HepG2 (cell line): Measurements from ENCODE around the gene PCNT. TPM values are rescaled to one million over a fixed set of nuclear protein-coding genes. Genes with fewer than 3 reads are reported as not detected.

Experiments
- ATAC-seq: fragments of 200-7000 bp; cut with Tn5 transposase; 3 replicates; pipeline ENCODE4 v1.9.1; 2020; ENCODE audit warnings: mild to moderate bottlenecking, moderate library complexity
- BruUV-seq: library from RNA; stranded (reverse); fragments of 400-500 nt; replicated peaks from 2 replicates; lab custom pipeline; 2021; lab: Mats Ljungman, UMichigan
- CTCF ChIA-PET: fragments of 300-600 bp; formaldehyde crosslinking; extraction: SDS; loops from one replicate; lab custom pipeline; 2021; ENCODE audit warnings: low total read pairs, inconsistent platforms, low intra/inter-chr PET ratio; lab: Yijun Ruan, JAX
- POLR2A ChIA-PET: fragments of 350-600 bp; sonication (Branson Sonifier 250); formaldehyde crosslinking; loops from one replicate; lab custom pipeline; 2020; ENCODE audit warnings: antibody characterized with exemption, inconsistent platforms; lab: Yijun Ruan, JAX
- DNase-seq: peaks from one replicate; pipeline ENCODE4 v3.0.0-alpha.2; 2015; ENCODE audit warnings: low spot score
- FAIRE-seq: peaks from 3 replicates; lab custom pipeline; 2011; peaks lifted over from hg19 to GRCh38; lab: Jason Lieb, UNC
- H2AFZ ChIP-seq: one replicate; pipeline ENCODE4 v1.6.1; 2011; ENCODE audit warnings: low read length, inconsistent platforms
- H3K27ac ChIP-seq: fragments of 300-600 bp; 3 replicates; pipeline ENCODE4 v1.8.0; 2011; ENCODE audit warnings: mixed run types, mild to moderate bottlenecking, mixed read lengths, low read length, inconsistent platforms; ENCODE audit not compliant: insufficient read depth; ENCODE audit errors: extremely low read length
- H3K27me3 ChIP-seq, 2 experiments: fragments of 200-600 bp in 1 of 2; 2 replicates in 1 of 2; 3 replicates in 1 of 2; pipeline versions ENCODE4 v1.6.0 to v1.8.0; 2011; ENCODE audit warnings: low read length in 2 of 2, mild to moderate bottlenecking in 2 of 2, moderate library complexity in 2 of 2, inconsistent platforms in 1 of 2; ENCODE audit not compliant: insufficient read depth in 2 of 2, control insufficient read depth in 1 of 2
- H3K36me3 ChIP-seq, 2 experiments: fragments of 200-600 bp in 1 of 2; replicated peaks in 1 of 2; 2 replicates in 1 of 2; 3 replicates in 1 of 2; pipeline versions ENCODE4 v1.5.1 to v1.8.0; 2011; ENCODE audit warnings: low read length in 2 of 2, inconsistent platforms in 1 of 2; ENCODE audit not compliant: insufficient read depth in 2 of 2, control insufficient read depth in 1 of 2
- H3K4me1 ChIP-seq: 2 replicates; pipeline ENCODE4 v1.5.1; 2012; ENCODE audit warnings: low read length, inconsistent platforms; ENCODE audit not compliant: insufficient read depth
- H3K4me2 ChIP-seq: 2 replicates; pipeline ENCODE4 v1.6.0; 2011; ENCODE audit warnings: low read depth, low read length, inconsistent platforms
- H3K4me3 ChIP-seq, 3 experiments: fragments of 200-600 bp in 1 of 3; sonication (generic), shearing (Covaris generic) in 1 of 3; replicated peaks in 1 of 3; 2 replicates each; pipeline ENCODE4 v1.5.1; 2011 to 2016; ENCODE audit warnings: low read length in 3 of 3, inconsistent platforms in 2 of 3, low read depth in 2 of 3, mild to moderate bottlenecking in 2 of 3, control low read depth in 1 of 3, mixed read lengths in 1 of 3; ENCODE audit not compliant: insufficient read depth in 1 of 3
- H3K79me2 ChIP-seq: one replicate; pipeline ENCODE4 v1.6.1; 2011; ENCODE audit warnings: low read length, inconsistent platforms; ENCODE audit not compliant: insufficient read depth
- H3K9ac ChIP-seq: 2 replicates; pipeline ENCODE4 v1.6.0; 2011; ENCODE audit warnings: mild to moderate bottlenecking, low read depth, low read length, inconsistent platforms; ENCODE audit not compliant: insufficient read depth
- H3K9me3 ChIP-seq: 2 replicates; pipeline ENCODE4 v1.5.1; 2012; ENCODE audit warnings: mild to moderate bottlenecking, low read length
- H4K20me1 ChIP-seq: 2 replicates; pipeline ENCODE4 v1.6.0; 2011; ENCODE audit warnings: inconsistent platforms, mild to moderate bottlenecking, low read length, moderate library complexity; ENCODE audit not compliant: insufficient read depth
- CBX1 ChIP-seq: IDR thresholded peaks from one replicate; pipeline ENCODE4 v1.6.1; 2016; ENCODE audit warnings: antibody characterized with exemption, low read depth
- MED13 ChIP-seq: sonication (generic); formaldehyde crosslinking; IDR thresholded peaks from 2 replicates; pipeline ENCODE4 v1.5.0; 2020; ENCODE audit warnings: missing genetic modification reagents
- RBM39 ChIP-seq: fragments of 200-400 bp; formaldehyde crosslinking; IDR thresholded peaks from one replicate; pipeline ENCODE4 v1.6.1; 2018; ENCODE audit warnings: antibody characterized with exemption, mild to moderate bottlenecking, low read depth, low read length; ENCODE audit not compliant: poor library complexity, severe bottlenecking
- SAP130 ChIP-seq: IDR thresholded peaks from 2 replicates; pipeline ENCODE4 v1.6.1; 2016; ENCODE audit warnings: low read depth
- ZBTB25 ChIP-seq: IDR thresholded peaks from 2 replicates; pipeline ENCODE4 v1.6.1; 2018; ENCODE audit warnings: missing genetic modification reagents
- ZC3H13 ChIP-seq: sonication (generic); formaldehyde crosslinking; IDR thresholded peaks from 2 replicates; pipeline ENCODE4 v1.8.1; 2023; ENCODE audit warnings: mild to moderate bottlenecking, missing genetic modification reagents, moderate library complexity
- ZNF570 ChIP-seq: sonication (generic); formaldehyde crosslinking; IDR thresholded peaks from 2 replicates; pipeline ENCODE4 v1.4.0; 2020; ENCODE audit warnings: mild to moderate bottlenecking, missing genetic modification reagents, borderline replicate concordance
- ZNF75D ChIP-seq: sonication (generic); formaldehyde crosslinking; IDR thresholded peaks from 2 replicates; pipeline ENCODE4 v1.8.1; 2023; ENCODE audit warnings: missing genetic modification reagents, mild to moderate bottlenecking, borderline replicate concordance
- WGBS: methylation state at CpG from one replicate; pipeline ENCODE4 v1.1.6; 2017; ENCODE audit warnings: low lambda C conversion rate; 5-methylcytosine and 5-hydroxymethylcytosine counted together
- in situ Hi-C: cut with HindIII; loops from 2 replicates; pipeline ENCODE4 v1.10.0; 2017; ENCODE audit warnings: low pct_unique_long_range_greater_than_20kb; ENCODE audit not compliant: extremely low pct_ligation_motif_present
- intact Hi-C: fragments of 100-400 bp; cut with micrococcal nuclease; formaldehyde crosslinking; loops from one replicate; pipeline ENCODE4 v1.10.0; 2022; ENCODE audit not compliant: unreplicated experiment
- polyA plus RNA-seq, 8 experiments: library from polyadenylated mRNA; depleted of rRNA in 3 of 8; stranded (reverse) in 7 of 8; unstranded in 1 of 8; fragments of >200 nt; fragmentation: Illumina TruSeq in 4 of 8; extraction: Trizol in 4 of 8; gene quantifications; 2 replicates each; pipeline versions ENCODE4 v1.2.1 to v1.2.3, GENCODE V29; 2011 to 2016; ENCODE audit warnings: low read depth in 4 of 8, missing spikeins in 1 of 8, mixed read lengths in 1 of 8; ENCODE audit not compliant: insufficient read depth in 1 of 8
- total RNA-seq, 5 experiments: library from RNA; depleted of rRNA; stranded (reverse); fragments of >200 nt; fragmentation: Illumina TruSeq; extraction: Trizol; gene quantifications; 2 replicates each; pipeline ENCODE4 v1.2.3, GENCODE V29; 2016; ENCODE audit warnings: low read depth in 1 of 5
- TF ChIP-seq, protein P1 (sequence below): fragments of 450-650 bp; IDR thresholded peaks from 2 replicates; pipeline ENCODE4 v1.6.1; 2016

PCNT gene
- total and polyA plus RNA-seq, 2 of the 13 experiments (the other 11 are each of a cell fraction or from before 2014, with no cell fraction given) = 5.6 to 12.4 TPM

GRCh38 chr21:46356005-46356338, 32.0 kb downstream of the PCNT start:
- WGBS = 98% methylated on average over 8 of the region's 13 CpGs
- FAIRE-seq = no peak
- BruUV-seq = no TSS peak

DNA sequence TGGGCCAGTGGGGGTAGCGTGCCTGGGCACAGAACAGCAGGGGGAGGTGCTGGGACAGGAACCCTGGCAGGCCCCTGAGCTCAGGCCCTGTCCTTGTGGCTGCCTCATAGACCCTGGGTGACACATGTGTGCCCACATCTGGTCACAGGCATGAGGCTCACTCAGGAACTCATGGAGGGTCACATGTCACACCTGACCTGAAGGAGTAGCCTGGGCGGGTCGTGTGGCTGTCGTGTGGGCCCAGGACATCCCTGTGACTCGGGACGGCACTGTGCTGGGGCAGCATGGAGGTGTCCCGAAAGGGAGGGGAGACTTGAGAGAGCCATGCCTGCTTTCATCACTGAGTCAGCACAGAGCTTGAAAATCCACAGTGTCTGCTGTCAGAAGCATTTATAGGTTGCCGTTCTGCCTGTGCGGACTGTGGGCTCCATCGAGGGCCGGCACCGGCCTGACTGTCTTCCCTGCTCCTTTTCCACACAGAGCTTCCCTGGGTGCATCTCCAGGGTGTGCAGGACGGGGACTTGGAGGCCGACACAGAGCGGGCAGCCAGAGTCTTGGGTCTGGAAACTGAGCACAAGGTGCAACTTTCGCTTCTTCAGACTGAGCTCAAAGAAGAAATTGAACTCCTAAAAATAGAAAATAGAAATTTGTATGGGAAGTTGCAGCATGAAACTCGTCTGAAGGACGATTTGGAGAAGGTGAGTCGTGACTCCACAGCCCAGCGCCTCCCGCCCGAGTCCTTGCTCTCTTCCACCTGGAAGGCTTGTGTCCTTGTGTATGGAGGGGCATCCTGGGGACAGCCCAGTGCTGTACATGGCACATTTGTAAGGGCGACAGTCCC, 32.8 kb downstream of the PCNT start:
- Histone ChIP-seq H3K27ac (no peak overlapping the region), H3K4me2 (no peak overlapping the region), H3K4me1 (no peaks in the 10 kb centered on the region), H3K4me3 (no peak overlapping the region), H3K9me3 (no peaks in the 10 kb centered on the region), H3K9ac (no peak overlapping the region), H2AFZ (no peak overlapping the region), H3K27me3 (no peaks in the 10 kb centered on the region; a peak in 1 of 5 replicates), H4K20me1 (no peaks in the 10 kb centered on the region), H3K79me2 (no peaks in the 10 kb centered on the region), H3K36me3 (peaks cover 30 to 50% of the 10 kb centered on the region in 2 experiments)
- intact Hi-C loops (no loop called here), in situ Hi-C loops (no loop called here)
- no TSS peak for BruUV-seq
- ATAC-seq = no peak
- WGBS = 96% methylated on average over 17 of the region's 23 CpGs
- ChIA-PET POLR2A (no interaction called here), CTCF (no interaction called here)
- no peak for FAIRE-seq
- DNase-seq = no peak
- no peak for TF ChIP-seq ZNF570 (CRISPR knock-in tag)
- no peak for TF ChIP-seq ZC3H13
- TF ChIP-seq, protein P1, sequence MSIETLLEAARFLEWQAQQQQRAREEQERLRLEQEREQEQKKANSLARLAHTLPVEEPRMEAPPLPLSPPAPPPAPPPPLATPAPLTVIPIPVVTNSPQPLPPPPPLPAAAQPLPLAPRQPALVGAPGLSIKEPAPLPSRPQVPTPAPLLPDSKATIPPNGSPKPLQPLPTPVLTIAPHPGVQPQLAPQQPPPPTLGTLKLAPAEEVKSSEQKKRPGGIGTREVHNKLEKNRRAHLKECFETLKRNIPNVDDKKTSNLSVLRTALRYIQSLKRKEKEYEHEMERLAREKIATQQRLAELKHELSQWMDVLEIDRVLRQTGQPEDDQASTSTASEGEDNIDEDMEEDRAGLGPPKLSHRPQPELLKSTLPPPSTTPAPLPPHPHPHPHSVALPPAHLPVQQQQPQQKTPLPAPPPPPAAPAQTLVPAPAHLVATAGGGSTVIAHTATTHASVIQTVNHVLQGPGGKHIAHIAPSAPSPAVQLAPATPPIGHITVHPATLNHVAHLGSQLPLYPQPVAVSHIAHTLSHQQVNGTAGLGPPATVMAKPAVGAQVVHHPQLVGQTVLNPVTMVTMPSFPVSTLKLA = 0 out of 2 replicates have a peak, but pooled peaks have one; percentile 28
- TF ChIP-seq RBM39 = no peak
- no peak for TF ChIP-seq CBX1
- TF ChIP-seq SAP130 (CRISPR knock-in tag) = no peak

More at GRCh38 chr21:46356005-46356338, 32.0 kb downstream of the PCNT start:
- H3K4me3 ChIP-seq = no peak overlapping the region
- ChIA-PET CTCF (no interaction called here), POLR2A (no interaction called here)
- DNase-seq = no peak
- no peak overlapping the region for H2AFZ ChIP-seq
- H3K27ac ChIP-seq = no peak overlapping the region
- H3K4me1 ChIP-seq = no peaks in the 10 kb centered on the region
- no peak for ATAC-seq
- TF ChIP-seq ZNF75D (no peak), ZBTB25 (CRISPR knock-in tag) (no peak), MED13 (CRISPR knock-in tag) (no peak)
- H3K4me2 ChIP-seq = no peak overlapping the region
- no peaks in the 10 kb centered on the region for H4K20me1 ChIP-seq
- H3K9ac ChIP-seq = no peak overlapping the region
- H3K9me3 ChIP-seq = no peaks in the 10 kb centered on the region
- H3K36me3 ChIP-seq = peaks cover 33 to 52% of the 10 kb centered on the region in 2 experiments
- H3K27me3 ChIP-seq = no peaks in the 10 kb centered on the region; a peak in 1 of 5 replicates
- no peaks in the 10 kb centered on the region for H3K79me2 ChIP-seq
- intact Hi-C loops (no loop called here), in situ Hi-C loops (no loop called here)
